ENCODE results near the gene DPF3.
A peak's percentile ranks its signal among the peaks of the same experiment; 100 is the strongest.
"Not testable (repeated sequence)": the region's sequence is repeated elsewhere in the genome, so short reads cannot be mapped to it uniquely, and the experiment has no call there.

The DPF3 gene

GRCh38 chr14:72774141-72774540 lies 119.8 kb downstream of the DPF3 start:
- no peak for DNase-seq (ENCODE audit: low read depth)

GRCh38 chr14:72771561-72771960 lies 122.3 kb downstream of the DPF3 start:
- no peak for DNase-seq (ENCODE audit: low read depth)

- DNase-seq (ENCODE audit: low read depth) = no peak
Measured at GRCh38 chr14:72766296-72766695, 127.6 kb downstream of the DPF3 start.

- no peak for DNase-seq (ENCODE audit: low read depth)
Measured at GRCh38 chr14:72763892-72764291, 130.0 kb downstream of the DPF3 start.

GRCh38 chr14:72759670-72760069 lies 134.2 kb downstream of the DPF3 start:
- DNase-seq (ENCODE audit: low read depth) = no peak

GRCh38 chr14:72758993-72759392 lies 134.9 kb downstream of the DPF3 start:
- no peak for DNase-seq (ENCODE audit: low read depth)

GRCh38 chr14:72758420-72758819 lies 135.5 kb downstream of the DPF3 start:
- DNase-seq (ENCODE audit: low read depth) = no peak

GRCh38 chr14:72756967-72757366 lies 136.9 kb downstream of the DPF3 start:
- no peak for DNase-seq (ENCODE audit: low read depth)

- DNase-seq (ENCODE audit: low read depth) = no peak
Measured at GRCh38 chr14:72755766-72756165, 138.1 kb downstream of the DPF3 start.

- DNase-seq (ENCODE audit: low read depth) = no peak
Measured at GRCh38 chr14:72754949-72755348, 139.0 kb downstream of the DPF3 start.

GRCh38 chr14:72753879-72754400 lies 140.0 kb downstream of the DPF3 start:
- DNase-seq (ENCODE audit: low read depth) = no peak

GRCh38 chr14:72753044-72753710 lies 140.7 kb downstream of the DPF3 start:
- DNase-seq (ENCODE audit: low read depth) = no peak

- DNase-seq (ENCODE audit: low read depth) = no peak
Measured at GRCh38 chr14:72752034-72752412, 141.9 kb downstream of the DPF3 start.

- no peak for DNase-seq (ENCODE audit: low read depth)
Measured at GRCh38 chr14:72751276-72752033, 142.4 kb downstream of the DPF3 start.

GRCh38 chr14:72748921-72749320 lies 145.0 kb downstream of the DPF3 start:
- not testable (repeated sequence) for DNase-seq (ENCODE audit: low read depth)

GRCh38 chr14:72747652-72748051 lies 146.2 kb downstream of the DPF3 start:
- no peak for DNase-seq (ENCODE audit: low read depth)

- peak; percentile 21 for DNase-seq (ENCODE audit: low read depth)
Measured at GRCh38 chr14:72745991-72746980, 147.6 kb downstream of the DPF3 start.

- peak; percentile 79 for DNase-seq (ENCODE audit: low read depth)
Measured at GRCh38 chr14:72745546-72745945, 148.4 kb downstream of the DPF3 start.

GRCh38 chr14:72744416-72745120 lies 149.3 kb downstream of the DPF3 start:
- no peak for DNase-seq (ENCODE audit: low read depth)

- no peak for DNase-seq (ENCODE audit: low read depth)
Measured at GRCh38 chr14:72743626-72744025, 150.3 kb downstream of the DPF3 start.

- no peak for DNase-seq (ENCODE audit: low read depth)
Measured at GRCh38 chr14:72742838-72743195, 151.1 kb downstream of the DPF3 start.

Data from stromal cell of bone marrow (primary cell).